GM19023 (cell line): ENCODE measurements around the gene POU2F3.

Experiments
- ATAC-seq: cut with Tn5 transposase; IDR thresholded peaks from one replicate; pipeline ENCODE4 v1.9.1; 2021; ENCODE audit warnings: mild to moderate bottlenecking, moderate library complexity; ENCODE audit not compliant: unreplicated experiment

POU2F3 gene

DNA sequence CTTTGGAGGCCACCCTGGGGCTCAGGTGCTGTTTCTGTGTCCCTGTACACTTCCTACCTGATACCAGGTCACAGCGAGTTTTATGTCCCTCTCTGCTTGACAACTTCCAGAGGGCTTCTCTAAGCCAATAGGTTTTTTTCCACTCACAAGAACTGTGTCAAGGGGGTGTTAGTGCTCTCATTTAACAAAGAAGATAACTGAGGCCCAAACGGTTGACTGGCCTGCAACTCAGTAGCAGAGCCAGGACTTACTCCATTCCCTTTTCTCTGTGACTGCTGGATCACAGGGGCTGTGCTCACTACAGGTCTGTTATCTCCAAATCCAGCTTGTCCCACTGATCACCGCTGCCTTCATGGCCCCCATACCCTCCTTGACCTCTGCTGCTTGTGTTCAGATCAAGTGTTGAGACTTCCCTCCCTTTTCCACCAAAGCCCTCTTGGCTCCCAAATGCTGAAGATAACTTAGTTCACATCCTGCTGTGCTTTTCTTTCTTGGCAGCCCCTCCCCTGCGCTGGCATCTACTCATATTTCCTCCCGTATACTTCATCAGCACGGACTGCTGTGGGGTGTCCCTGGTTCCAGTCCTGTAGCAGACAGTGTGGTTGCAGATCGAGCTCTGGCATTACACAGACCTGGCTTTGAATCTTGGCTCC, 41.3 kb downstream of the POU2F3 start:
- ATAC-seq, result no peak

GRCh38 chr11:120283124-120283523, 43.2 kb downstream of the POU2F3 start:
- ATAC-seq, result no peak

DNA sequence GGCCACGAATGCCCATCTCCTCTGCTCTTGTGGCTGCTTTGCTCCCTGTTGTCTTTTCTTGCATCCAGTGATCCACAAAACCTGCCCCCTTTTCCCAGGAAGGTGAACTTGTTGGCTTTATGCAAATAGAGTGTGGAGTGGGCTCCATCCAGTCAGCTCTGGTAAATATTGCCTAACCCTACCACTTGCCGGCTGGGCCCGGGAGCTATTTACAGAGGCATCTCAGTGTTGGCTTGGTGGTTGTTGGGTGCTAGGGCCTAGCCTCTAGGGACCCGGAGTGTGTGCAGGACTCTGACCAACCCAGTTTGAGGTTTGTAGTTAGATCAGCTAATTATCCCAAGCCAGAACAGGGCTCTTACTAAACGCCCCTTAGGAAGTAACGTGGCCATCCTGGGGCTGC, 44.3 kb downstream of the POU2F3 start:
- ATAC-seq, result no peak

- ATAC-seq, result no peak
These were observed 45.3 kb downstream of the POU2F3 start for GRCh38 chr11:120285256-120285655.

DNA sequence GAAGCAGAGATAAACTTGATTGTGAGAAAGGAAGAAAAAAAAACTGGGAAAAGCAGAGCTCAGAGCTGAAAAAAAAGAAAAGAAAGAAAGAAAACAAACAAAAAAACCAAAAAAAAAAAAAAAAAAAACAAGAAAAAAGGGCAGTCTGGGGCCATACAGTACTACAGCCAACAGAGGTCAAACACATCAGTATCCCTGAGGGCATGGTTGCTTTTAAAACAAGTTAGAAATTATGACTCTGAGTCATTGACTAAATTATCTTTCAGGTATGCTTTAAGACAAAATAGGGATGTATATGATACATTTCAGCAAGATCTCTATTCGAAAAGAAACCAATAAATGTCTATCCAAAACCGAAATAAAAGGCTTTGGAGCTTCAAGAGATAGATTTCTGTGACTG, 48.1 kb downstream of the POU2F3 start:
- no peak for ATAC-seq

GRCh38 chr11:120289426-120289825, 49.5 kb downstream of the POU2F3 start:
- no peak for ATAC-seq

GRCh38 chr11:120290956-120291355, 51.0 kb downstream of the POU2F3 start:
- no peak for ATAC-seq

DNA sequence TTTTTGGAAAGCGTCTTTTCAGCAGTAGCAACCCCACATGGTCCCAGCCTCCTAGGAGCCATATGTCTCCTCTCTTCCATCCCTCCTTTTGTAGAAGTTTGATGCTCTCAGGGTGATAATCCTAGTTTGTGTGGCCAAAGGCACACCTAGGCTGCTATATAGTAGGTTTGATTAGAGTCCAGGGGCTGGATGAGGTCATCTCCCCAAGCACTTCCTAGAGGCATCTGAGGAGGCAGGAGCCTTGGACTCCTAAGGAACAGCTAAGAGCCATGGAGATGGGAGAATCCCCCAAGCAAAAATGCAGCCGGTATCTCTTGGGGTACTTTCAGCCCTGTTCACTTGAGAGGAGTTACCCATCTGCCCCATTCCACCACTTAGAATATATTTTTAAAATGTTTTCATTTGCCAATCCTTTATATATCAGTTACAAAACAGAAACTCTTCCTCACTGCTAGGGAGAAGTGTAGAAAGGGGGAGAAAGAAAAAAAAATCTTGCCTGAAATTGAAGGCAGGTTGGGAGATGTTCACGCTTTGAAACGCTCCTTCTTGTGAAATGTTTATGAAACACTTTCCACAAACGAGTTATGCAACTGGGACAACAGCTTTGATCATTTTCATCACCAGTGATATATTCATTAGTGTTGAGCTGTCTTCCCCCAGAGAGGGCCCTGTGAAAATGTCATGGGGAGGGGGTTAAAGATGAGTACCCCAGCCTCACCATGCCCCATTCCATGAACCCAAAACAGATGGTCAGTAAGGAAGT, 53.3 kb downstream of the POU2F3 start:
- ATAC-seq, result no peak

GRCh38 chr11:120294096-120294495, 54.2 kb downstream of the POU2F3 start:
- ATAC-seq, result no peak

- no peak for ATAC-seq
These were observed 55.2 kb downstream of the POU2F3 start for GRCh38 chr11:120295099-120295498.

DNA sequence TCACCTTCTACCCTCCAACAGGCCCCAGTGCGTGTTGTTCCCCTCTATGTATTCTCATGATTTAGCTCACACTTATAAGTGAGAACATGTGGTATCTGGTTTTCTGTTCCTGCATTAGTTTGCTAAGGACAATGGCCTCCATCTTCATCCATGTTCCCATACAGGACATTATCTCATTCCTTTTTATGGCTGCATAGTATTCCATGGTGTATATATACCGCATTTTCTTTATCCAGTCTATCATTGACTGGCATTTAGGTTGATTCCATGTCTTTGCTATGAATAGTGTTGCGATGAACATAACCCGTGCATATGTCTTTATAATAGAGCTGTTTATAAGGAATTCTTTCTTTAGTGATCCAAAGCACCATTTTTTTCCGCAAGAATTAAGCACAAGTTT, 56.6 kb downstream of the POU2F3 start:
- ATAC-seq, result no peak

- ATAC-seq, result no peak
These were observed 58.5 kb downstream of the POU2F3 start for GRCh38 chr11:120298461-120298860.

GRCh38 chr11:120302001-120302805, 62.3 kb downstream of the POU2F3 start:
- no peak for ATAC-seq

DNA sequence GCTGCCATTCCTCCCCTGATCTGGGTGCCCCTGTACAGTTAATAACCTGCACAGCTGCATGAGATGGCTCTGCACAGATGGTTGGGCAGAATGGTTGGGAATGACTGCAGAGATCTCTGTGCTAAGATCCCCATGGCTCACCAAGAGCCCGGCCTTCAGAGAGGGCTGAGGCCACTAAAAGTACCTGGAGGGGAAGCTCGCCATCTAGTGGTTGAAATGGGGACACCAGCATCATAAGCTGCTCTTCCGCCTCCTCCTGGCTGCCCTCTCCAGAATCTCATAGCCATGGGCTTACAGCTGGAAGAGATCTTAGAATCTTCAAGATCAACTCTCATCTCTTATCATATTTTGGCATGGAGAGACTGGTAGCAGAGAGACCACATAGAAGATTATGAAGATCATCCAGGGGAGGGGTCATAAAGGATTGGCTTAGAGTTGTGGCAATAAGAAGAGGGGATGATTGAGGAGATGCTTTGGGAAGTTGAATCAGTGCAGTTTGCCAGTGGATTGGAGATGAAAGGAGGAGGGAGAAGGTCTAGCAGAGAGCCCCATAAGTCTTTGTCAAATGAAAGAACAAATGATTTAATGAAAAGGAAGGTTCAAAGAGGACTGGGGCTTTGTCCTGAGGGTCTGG, 63.2 kb downstream of the POU2F3 start:
- ATAC-seq, result peak; percentile 79

GRCh38 chr11:120304526-120304925, 64.6 kb downstream of the POU2F3 start:
- no peak for ATAC-seq

DNA sequence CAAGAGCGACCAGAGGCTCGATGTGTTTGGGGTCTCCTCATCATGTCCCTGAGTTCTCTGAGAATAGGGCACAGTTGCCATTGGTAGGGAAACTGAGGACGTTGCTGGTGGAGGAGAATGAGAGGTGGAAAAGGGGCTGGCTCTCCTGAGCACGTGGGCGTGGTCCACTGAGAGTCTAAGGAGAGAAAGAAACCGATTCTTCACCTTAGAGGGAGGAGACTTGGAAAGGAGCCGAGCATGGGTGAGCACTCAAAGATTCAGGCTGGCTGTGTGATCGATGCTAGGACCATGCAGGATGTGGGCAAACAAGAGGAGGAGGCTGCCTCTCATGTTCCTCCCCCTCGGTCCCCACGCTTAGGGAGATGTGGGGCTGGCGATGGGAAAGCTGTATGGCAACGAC, 65.3 kb downstream of the POU2F3 start:
- ATAC-seq, result no peak

GRCh38 chr11:120306519-120307242, 66.7 kb downstream of the POU2F3 start:
- no peak for ATAC-seq

DNA sequence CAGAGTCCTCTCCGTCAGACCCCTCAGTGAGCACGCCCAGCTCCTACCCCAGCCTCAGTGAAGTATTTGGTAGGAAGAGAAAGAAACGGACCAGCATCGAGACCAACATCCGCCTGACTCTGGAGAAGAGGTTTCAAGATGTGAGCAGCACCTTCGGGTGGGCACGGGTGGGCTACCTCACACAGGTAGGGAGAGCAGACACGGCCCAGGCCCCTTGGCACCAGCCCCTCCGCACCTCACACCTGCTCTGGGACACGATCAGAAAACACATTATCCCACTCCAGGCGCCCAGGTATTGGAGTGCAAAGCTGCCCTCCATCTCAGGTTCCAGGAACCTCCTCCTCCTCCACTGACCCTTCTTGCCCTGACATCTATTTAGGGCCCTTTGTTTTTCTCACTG, 67.5 kb downstream of the POU2F3 start:
- ATAC-seq, result no peak

DNA sequence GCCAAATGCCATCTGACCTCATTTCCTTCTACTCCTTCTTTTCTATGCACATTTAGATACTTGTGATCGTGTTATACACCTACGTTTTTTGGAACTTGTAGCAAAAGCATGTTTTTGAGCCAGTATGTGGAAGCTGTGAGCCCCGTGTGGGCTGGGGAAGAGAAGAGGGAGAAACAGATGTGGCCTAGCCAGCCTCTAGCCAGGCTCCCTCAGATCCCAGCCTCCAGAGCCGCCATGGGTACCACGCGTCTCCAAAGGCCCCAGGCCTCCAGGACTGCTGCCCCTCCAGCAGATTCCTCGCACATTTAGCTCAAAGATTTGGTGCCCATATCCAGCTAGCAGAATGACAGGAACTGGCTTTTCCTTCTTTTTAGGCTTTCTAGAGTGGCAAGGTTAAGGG, 68.1 kb downstream of the POU2F3 start:
- no peak for ATAC-seq

DNA sequence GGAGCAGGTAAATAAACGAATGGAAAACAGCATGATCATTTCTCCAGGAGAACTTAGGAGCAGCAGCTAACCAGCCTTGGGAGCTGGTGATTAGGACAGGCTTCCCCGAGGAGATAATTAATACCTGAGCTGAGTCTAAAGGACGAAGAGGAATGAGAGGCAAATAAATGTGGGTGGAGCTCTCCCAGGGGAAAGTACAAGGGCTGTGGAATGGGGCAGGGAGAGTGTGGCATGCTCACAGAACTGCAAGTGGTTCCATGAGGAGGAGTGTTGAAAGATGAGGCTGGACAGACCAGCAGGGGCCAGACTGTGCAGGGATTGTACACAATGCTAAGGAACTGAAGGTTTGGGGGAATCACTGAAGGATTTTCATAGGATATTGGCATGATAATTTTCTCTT, 70.9 kb downstream of the POU2F3 start:
- ATAC-seq, result no peak

DNA sequence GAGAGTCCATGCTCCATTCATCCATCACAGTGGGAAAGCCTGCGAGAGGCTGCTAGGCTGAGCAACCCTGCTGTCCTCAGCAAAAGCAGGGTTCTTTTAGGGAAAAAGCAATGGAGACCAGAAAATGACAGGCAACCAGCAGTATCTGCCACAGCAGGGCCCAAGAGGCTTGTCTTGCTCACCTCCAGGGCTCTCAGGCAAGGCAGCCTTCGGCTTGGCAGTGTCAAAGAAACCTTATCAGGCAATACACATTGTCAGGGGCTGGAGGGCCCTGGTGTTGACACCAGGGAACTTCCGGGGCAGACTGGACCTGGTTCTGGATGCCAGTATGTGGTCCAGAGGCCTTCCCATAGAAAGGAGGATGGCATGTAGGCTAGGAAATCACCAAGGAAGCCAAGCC, 74.9 kb downstream of the POU2F3 start:
- no peak for ATAC-seq
